Measurements from ENCODE around the gene TMEM169.

- TF ChIP-seq CTCF (conservative IDR thresholded peaks at IDR 0.05) (no peak), EZH2 (IDR thresholded peaks at IDR 0.05; ENCODE audit: low read depth) (no peak)
Observed at GRCh38 chr2:216049452-216049851, 32.3 kb upstream of the TMEM169 start.

Measured in PC-9 (cell line).